Right atrium auricular region (tissue), 2 donors: ENCODE measurements around the gene GTSF1L. TPM values are rescaled to one million over a fixed set of nuclear protein-coding genes. Genes with fewer than 3 reads are reported as not detected.

Experiments
- DNase-seq: peaks from one replicate; pipeline ENCODE4 v3.0.0-alpha.2; 2019; ENCODE audit warnings: low spot score
- H3K27ac ChIP-seq, 2 donors: fragments of 200-600 bp; sonication (generic); 1 replicate in 1 of 2; 2 replicates in 1 of 2; pipeline ENCODE4 v1.5.1; 2016 to 2019
- H3K27me3 ChIP-seq, 2 donors: fragments of 200-600 bp; sonication (generic); one replicate each; pipeline versions ENCODE4 v1.5.1 to v1.6.0; 2017 to 2019
- H3K36me3 ChIP-seq: fragments of 200-600 bp; sonication (generic); one replicate; pipeline ENCODE4 v1.5.1; 2016
- H3K4me1 ChIP-seq, 2 donors: fragments of 200-600 bp; sonication (generic); one replicate each; pipeline versions ENCODE4 v1.5.1 to v1.6.0; 2017 to 2019
- H3K4me3 ChIP-seq, 2 donors: fragments of 200-600 bp; sonication (generic); 1 replicate in 1 of 2; 2 replicates in 1 of 2; pipeline ENCODE4 v1.5.1; 2017 to 2019; ENCODE audit warnings: mild to moderate bottlenecking in 1 of 2, moderate library complexity in 1 of 2
- H3K9me3 ChIP-seq, 2 donors: fragments of 200-600 bp; sonication (generic); one replicate each; pipeline ENCODE4 v1.5.1; 2019
- CTCF ChIP-seq, 2 donors: fragments of 200-600 bp; sonication (generic); IDR thresholded peaks; one replicate each; pipeline ENCODE4 v1.5.1; 2019; ENCODE audit warnings: antibody characterized with exemption in 2 of 2
- total RNA-seq, 2 donors: library from RNA; depleted of rRNA; stranded (reverse); fragments of >200 nt; gene quantifications; one replicate each; pipeline ENCODE4 v1.1.0, GENCODE V29; 2016

The GTSF1L gene
- total RNA-seq, 2 donors from 2014 or later: not detected

DNA sequence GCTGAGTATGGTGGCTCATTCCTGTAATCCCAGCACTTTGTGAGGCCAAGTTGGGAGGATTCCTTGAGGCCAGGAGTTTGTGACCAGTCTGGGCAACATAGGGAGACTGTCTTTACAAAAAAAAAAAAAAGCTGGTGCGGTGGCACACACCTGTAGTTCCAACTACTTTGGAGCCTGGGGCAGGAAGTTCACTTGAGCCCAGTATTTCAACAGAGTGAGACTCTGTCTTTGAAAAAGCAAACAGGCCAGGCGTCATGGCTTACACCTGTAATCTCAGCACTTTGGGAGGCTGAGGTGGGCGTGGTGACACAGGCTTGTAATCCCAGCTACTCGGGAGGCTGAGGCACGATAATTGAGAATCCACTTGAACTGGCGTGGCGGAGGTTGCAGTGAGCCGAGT, 31.2 kb downstream of the GTSF1L start:
- no peaks in the 10 kb centered on the region for H3K27me3 ChIP-seq
- H3K9me3 ChIP-seq: no peaks in the 10 kb centered on the region
- no peaks in the 10 kb centered on the region for H3K36me3 ChIP-seq
- no peak for DNase-seq
- no peak for TF ChIP-seq CTCF (IDR thresholded peaks at IDR 0.05)
- no peak overlapping the region for H3K27ac ChIP-seq
- H3K4me1 ChIP-seq: no peaks in the 10 kb centered on the region
- no peak overlapping the region for H3K4me3 ChIP-seq

GRCh38 chr20:43694763-43695162, 32.0 kb downstream of the GTSF1L start:
- TF ChIP-seq CTCF (IDR thresholded peaks at IDR 0.05): no peak
- no peak overlapping the region for H3K27ac ChIP-seq
- no peaks in the 10 kb centered on the region for H3K27me3 ChIP-seq
- H3K36me3 ChIP-seq: no peaks in the 10 kb centered on the region
- H3K4me1 ChIP-seq: no peaks in the 10 kb centered on the region
- DNase-seq: no peak
- H3K4me3 ChIP-seq: no peak overlapping the region
- no peaks in the 10 kb centered on the region for H3K9me3 ChIP-seq

DNA sequence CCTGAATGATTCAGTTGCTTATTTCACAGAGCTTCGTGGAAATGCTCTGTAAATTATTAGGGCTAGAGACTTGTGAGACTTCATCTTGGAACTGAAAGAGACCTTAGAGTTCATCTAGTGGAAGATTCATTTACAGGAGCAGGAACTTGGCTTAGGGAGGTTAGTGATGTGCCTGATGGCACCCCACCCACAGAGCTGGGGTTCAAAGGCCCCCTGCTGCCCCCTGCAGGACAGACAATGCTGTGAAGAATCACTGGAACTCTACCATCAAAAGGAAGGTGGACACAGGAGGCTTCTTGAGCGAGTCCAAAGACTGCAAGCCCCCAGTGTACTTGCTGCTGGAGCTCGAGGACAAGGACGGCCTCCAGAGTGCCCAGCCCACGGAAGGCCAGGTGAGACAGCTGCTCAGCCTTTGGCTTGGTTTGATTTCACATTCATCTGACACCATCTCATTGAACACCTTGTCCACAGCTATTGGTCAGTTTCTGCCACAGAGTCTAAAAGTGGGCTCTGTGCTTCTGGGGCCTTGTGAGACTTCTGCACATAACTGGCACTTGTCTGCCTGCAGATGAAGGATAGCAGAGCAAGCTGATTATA, 34.8 kb downstream of the GTSF1L start:
- TF ChIP-seq CTCF (IDR thresholded peaks at IDR 0.05): peak in 1 of 2 donors; percentile 51
- no peak for DNase-seq
- no peaks in the 10 kb centered on the region for H3K36me3 ChIP-seq

DNA sequence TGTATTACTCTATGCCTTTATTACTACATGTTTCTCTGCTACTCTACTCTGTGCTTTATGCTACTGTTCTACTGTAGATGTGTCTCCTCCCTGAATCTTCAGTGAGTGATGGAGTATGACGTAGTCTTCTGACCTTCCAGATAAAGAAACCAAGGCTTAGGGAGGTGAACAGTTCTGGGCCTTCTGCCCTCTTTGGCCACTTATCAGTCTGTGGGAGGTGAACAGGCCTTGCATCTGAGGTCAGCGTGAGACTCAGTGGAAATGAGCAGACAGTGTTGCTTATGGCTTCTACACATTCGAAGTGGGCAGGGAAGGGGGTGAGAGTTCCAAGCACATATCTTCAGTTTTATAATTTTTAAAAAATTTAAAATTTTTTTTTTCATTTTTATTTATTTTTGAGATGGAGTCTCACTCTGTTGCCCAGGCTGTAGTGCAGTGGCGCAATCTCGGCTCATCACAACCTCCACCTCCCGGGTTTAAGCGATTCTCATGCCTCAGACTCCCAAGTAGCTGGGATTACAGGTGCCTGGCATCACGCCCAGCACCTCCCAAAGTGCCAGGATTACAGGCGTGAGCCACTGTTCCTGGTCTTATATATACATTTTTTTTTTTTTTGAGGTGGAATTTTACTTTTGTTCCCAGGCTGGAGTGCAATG, 35.7 kb downstream of the GTSF1L start:
- no peak overlapping the region for H3K27ac ChIP-seq
- no peaks in the 10 kb centered on the region for H3K4me1 ChIP-seq
- no peak for DNase-seq
- TF ChIP-seq CTCF (IDR thresholded peaks at IDR 0.05): no peak
- H3K36me3 ChIP-seq: no peaks in the 10 kb centered on the region
- H3K9me3 ChIP-seq: no peaks in the 10 kb centered on the region
- H3K4me3 ChIP-seq: no peak overlapping the region
- no peaks in the 10 kb centered on the region for H3K27me3 ChIP-seq

More for the DNA sequence above, 34.8 kb downstream of the GTSF1L start:
- no peaks in the 10 kb centered on the region for H3K27me3 ChIP-seq
- H3K4me3 ChIP-seq: no peak overlapping the region
- no peak overlapping the region for H3K27ac ChIP-seq
- no peaks in the 10 kb centered on the region for H3K4me1 ChIP-seq
- H3K9me3 ChIP-seq: no peaks in the 10 kb centered on the region

DNA sequence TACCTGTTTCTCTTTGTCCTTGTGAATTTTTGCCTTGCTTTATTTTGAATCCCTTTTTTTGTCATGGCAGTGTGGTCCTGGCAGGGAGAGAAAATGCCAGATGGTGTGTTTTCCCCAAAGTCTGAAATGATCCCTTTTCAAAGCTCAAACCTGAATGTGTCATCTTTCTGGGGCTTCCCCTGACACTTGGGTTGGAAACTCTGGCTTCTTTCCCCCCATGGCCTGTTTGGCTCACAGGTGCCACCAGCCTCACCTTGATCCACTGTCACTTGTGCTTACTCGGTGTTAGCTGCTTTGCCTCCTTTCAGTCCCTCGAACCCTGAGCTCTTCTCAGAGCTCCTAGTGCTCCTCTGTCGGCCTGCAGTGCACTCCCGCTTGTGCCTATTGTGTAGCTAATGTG, 37.6 kb downstream of the GTSF1L start:
- Histone ChIP-seq H3K27ac (no peak overlapping the region), H3K27me3 (no peaks in the 10 kb centered on the region), H3K4me3 (no peak overlapping the region), H3K9me3 (no peaks in the 10 kb centered on the region), H3K36me3 (no peaks in the 10 kb centered on the region), H3K4me1 (no peaks in the 10 kb centered on the region)
- TF ChIP-seq CTCF (IDR thresholded peaks at IDR 0.05): no peak
- no peak for DNase-seq

GRCh38 chr20:43686820-43687219, 40.0 kb downstream of the GTSF1L start:
- Histone ChIP-seq H3K27ac (no peak overlapping the region), H3K9me3 (no peaks in the 10 kb centered on the region), H3K36me3 (no peaks in the 10 kb centered on the region), H3K4me3 (no peak overlapping the region), H3K27me3 (no peaks in the 10 kb centered on the region), H3K4me1 (no peaks in the 10 kb centered on the region)
- no peak for DNase-seq
- no peak for TF ChIP-seq CTCF (IDR thresholded peaks at IDR 0.05)
